Stimulated activated CD8-positive, alpha-beta memory T cell treated with anti-CD3 and anti-CD28 coated beads, Interleukin-7, amount 100 ng/mL, for 24 hours (primary cell): ENCODE data around the gene CNGB1.

Experiments used
- DNase-seq: peaks from one replicate; pipeline ENCODE4 v3.0.0-alpha.2; 2020; ENCODE audit warnings: low read depth

CNGB1 gene

GRCh38 chr16:57972306-57972705 is 1.4 kb upstream of the CNGB1 start:
- DNase-seq: no peak

DNA sequence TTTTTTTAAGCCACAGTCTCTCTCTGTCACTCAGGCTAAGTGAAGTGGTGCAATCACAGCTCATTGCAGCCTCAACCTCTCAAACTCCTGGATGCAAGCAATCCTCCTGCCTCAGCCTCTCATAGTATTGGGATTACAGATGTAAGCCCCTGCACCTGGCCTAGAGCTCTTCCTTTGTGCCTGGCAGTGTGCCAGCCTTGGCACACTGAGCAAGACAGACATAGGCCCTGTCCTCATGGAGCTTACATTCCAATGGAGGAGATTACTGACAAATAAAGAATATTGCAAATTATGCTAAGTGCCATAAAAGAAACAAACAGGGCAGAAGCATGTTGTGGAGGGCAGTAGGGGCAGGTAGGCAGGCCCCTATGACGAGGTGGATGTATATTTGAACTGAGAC is 920 bp upstream of the CNGB1 start:
- no peak for DNase-seq

DNA sequence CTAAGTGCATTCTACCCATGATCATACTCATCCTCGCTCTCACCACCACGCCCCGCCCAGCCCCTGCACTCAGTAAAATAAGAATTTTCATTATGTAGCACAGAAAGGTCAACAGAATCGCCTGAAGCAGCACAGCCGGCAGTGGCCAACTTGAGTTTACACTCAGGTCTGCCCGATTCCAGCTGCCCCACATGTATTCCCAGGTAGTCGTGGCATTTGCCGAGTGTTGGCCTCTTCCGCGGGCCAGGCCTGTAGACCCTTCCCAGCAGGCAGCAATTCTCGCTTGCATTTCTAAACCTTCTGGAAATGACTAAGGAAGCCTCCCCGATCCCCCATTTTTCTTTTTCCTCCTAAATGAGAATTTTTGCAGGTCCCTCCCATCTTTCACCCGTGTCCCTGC is 609 bp downstream of the CNGB1 start:
- no peak for DNase-seq

DNA sequence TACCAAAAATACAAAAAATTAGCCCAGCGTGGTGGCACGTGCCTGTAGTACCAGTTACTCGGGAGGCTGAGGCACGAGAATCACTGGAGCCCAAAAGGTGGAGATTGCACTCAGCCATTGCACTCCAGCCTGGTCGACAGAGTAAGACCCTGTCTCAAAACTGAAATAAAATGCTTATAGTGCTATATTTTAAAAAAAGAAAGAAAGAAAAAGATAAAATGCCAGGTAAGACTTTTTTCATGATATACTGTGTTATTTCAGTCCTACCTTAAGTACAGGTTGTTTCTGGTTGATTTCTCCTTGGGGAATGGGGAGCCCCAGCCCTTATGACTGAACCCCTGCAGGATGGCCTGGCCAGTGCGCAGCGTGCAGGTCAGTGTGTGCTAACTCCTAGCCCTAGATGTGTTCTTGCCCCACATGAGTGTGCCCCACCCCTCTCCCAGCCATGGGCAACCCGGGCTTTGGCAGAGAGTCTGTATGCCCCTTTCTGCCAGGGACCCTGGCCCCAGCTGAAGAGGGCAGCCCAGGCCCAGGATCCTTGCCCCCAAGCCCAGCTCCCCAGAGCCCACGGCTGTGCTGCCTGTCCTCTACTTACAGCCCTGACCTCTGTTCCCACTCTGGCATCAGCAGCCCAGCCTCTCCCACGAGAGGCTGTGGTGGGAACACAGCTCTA is 1.3 kb downstream of the CNGB1 start:
- DNase-seq: no peak

- DNase-seq: no peak
Observed at GRCh38 chr16:57967916-57968315, 3.0 kb downstream of the CNGB1 start.

DNA sequence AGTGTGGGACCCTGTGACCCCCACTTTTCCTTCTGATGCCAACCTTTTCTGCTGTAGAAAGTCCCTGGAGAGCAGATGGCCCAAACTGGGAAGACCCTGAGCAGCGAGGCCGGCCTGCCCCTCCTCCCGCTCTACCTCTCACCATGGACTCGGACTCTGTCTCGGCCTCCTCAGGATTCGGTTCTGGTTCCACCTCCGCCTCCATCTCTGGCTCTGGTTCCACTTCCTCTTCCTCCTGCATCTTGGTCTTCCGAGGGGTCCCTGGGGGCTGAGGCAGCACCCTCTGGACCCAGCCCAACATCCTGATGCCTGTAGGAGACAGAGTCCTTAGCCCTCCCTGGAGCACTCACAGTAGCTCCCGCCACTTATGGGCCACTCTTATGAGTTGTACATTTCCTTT is 3.9 kb downstream of the CNGB1 start:
- DNase-seq: no peak

- no peak for DNase-seq
Observed at GRCh38 chr16:57966204-57966771, 4.6 kb downstream of the CNGB1 start.

- no peak for DNase-seq
Observed at GRCh38 chr16:57964157-57964700, 6.7 kb downstream of the CNGB1 start.

GRCh38 chr16:57962756-57963155 is 8.2 kb downstream of the CNGB1 start:
- no peak for DNase-seq

- no peak for DNase-seq
Observed at GRCh38 chr16:57962046-57962445, 8.9 kb downstream of the CNGB1 start.

DNA sequence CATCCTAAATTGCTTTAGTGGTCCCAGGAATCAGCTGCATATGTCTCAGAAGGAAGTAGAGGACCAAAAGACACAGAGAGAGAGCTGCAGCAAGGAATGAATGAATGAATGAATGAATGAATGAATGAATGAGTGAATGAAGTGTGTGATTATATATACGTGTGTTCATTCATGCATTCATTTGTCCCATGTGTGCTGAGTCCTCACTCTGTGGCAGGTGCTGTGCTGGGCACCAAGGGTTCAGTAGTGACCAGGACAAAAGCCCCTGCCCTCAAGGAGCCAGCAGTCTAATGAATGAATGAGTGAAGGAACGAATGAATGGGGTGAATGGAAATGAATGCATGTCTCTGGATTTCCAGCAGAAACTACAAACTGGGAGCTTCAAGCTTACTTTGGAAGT is 9.4 kb downstream of the CNGB1 start:
- no peak for DNase-seq

DNA sequence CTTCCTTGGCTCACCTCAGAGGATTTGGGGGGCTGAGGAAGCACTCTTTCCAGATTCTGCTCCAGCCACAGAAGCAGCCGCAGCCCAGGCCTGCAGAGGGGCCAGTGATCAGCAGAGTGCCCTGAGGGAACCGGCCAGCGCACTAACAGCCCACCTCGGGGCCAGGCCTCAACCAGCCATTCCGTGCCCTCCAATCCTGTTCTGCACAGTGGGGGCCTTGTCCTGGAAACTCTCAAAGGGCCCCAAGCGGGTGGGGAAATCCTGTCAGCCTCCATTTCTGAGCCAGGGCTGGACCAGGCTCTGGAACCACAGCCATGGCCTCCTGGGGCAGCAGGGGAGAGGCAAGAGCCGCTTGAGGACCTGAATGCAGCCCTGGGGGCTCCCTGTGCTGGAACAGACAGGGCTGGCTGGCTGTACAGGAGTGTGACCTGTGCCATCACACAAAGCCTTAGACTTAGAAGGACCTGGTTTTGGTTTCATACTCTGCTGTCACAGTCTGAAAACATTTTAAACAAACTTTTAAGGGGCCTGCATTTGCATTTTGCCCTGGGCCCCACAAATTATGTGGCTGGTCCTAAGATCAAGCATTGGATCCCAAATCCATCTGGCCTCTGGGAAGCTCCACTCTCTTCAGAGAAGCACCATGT is 10.0 kb downstream of the CNGB1 start:
- no peak for DNase-seq

DNA sequence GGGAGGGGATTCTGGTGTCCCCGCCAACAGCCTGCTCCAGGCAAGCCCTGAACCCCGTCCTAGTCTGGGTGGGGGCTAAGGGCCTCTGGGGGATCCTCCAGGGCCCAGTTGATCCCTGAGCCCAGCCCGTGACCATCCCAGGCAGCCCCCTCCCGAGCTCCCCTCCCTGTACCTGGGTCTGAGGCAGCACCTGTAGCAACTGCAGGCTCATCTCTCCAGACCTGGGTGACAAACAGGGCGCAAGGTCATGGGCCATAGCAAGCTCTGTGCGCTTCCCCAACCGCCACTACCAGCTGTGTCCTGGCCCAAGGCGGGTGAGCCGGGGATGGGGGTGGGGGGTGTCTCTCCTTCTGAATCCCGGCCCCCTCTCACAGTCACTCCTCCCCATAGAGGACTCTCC is 10.6 kb downstream of the CNGB1 start:
- DNase-seq: no peak

- no peak for DNase-seq
Observed at GRCh38 chr16:57959804-57960203, 11.1 kb downstream of the CNGB1 start.

- no peak for DNase-seq
Observed at GRCh38 chr16:57959121-57959520, 11.8 kb downstream of the CNGB1 start.

DNA sequence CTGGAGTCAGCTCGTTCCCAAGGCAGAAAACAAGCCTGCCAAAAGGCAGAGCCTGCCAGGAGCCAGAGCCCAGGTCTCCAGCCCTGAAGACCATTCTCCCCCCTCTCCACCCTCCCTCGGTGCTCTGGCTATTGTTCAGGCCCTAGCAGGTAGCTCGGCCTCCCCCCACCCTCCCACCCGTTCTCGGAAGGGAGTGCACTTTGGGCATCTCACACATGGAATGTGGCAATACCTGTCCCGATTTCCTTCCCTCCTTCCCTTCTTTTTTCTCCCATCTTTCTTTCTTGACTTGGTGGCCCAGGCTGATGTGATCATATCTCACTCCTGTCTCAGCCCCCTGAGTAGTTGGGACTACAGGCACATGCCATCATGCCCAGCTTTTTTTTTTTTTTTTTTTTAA is 12.4 kb downstream of the CNGB1 start:
- no peak for DNase-seq

GRCh38 chr16:57957673-57958392 is 13.1 kb downstream of the CNGB1 start:
- no peak for DNase-seq

- DNase-seq: no peak
Observed at GRCh38 chr16:57956924-57957672, 13.8 kb downstream of the CNGB1 start.

DNA sequence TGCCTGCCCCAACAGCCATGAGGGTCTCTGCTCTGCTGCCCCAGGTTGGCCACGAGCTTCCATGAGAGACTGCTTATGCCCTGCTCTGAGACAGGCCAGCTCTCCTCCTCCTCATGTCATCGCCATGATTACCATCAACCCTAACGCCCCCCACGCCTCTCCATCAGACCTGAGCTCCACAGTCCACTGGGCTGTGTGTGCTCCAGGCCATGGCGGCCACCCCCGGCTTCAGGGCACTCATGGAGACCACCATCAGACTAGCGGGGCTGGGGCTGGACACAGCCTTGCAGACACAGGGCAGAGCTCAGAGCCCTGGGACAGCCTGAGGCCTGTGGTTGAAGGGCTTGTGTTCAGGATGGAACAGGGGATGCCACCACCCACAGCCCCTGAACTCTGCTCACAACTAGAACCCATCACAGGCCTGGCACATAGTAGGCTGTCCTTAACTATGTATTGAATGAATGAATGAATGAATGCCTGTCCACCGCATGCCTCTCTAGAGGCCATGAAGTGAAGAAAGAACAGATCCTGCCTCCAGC is 14.6 kb downstream of the CNGB1 start:
- DNase-seq: no peak

DNA sequence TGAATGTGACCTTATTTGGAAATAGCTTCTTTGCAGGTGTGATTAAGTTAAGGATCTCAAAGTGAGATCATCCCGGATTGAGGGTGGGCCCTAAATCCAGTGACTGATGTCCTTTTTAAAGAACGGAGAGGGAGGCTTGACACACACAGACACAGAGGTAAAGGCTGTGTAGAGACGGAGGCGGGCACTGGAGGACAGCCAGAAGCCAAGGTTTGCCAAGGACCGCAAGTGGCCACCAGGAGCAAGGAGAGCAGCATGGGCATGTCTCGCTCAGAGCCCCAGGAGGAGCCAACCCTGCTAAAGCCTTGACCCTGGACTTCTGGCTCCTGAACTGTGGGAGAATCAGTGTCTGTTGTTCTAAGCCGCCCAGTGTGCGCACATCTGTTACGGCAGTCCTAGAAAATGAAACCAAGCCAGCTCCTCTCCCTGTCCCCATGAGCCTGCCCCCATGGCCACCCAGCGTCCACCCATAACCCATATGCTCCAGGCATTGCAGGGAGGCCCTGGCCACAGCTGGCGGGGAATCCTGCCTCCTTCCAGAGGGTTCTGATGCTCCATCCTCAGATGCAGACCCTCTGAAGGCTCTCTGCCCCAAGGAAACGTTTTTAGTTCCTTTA is 15.2 kb downstream of the CNGB1 start:
- DNase-seq: no peak

DNA sequence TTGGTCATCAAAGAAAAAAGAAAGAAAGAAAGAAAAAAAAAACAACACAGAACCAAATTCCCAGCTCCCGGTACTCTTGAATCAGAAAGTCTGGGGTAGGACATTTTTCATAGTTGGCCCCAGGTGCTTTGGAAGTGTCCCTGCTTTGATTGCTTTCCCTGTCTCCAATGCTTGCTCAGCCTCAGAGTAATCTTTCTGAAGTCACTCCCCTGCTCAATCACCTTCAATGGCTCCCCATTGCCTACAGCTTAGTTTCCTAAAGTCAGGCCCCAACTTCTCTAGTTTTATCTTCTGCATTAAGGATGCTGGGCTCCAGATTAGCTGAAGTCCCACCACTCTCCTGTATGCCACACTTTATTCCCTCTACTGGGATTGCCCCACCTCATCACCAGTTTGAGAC is 17.1 kb downstream of the CNGB1 start:
- DNase-seq: no peak
